Amniotic stem cell (primary cell): Measurements from ENCODE around the gene PDE9A.

ENCODE experiments used
- DNase-seq: peaks from one replicate; lab custom pipeline; 2025; lab: John Stamatoyannopoulos, UW

The PDE9A gene

DNA sequence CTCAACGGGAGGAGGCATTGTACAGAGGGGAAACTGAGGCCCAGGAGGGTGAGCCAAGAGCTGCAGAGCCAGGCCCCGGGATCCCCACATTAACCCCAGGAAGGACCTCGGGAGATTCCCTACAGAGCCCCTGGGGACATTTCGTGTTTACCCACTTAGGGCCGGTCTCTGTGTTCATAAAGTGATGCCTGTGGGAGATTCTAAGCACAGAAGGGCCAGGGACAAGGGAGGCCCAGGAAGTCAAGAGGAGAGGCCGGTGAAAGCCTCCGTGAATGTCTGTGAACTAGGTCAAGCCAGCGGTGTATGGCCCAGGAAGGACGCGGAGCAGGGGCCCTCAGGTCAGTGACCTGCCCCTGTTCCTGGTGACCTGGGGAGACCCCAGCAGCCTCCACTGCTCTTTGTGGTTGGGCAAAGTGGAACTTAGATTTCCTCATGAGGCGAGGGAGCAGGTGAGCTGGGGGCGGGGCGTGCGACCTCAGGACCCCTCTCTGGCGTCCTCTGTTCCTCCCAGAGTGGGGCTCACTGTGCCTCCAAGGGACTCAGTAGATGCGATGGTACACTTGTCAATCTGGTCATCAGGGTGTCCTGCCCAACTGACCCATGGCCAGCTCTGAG, 34.9 kb downstream of the PDE9A start:
- DNase-seq: no peak

DNA sequence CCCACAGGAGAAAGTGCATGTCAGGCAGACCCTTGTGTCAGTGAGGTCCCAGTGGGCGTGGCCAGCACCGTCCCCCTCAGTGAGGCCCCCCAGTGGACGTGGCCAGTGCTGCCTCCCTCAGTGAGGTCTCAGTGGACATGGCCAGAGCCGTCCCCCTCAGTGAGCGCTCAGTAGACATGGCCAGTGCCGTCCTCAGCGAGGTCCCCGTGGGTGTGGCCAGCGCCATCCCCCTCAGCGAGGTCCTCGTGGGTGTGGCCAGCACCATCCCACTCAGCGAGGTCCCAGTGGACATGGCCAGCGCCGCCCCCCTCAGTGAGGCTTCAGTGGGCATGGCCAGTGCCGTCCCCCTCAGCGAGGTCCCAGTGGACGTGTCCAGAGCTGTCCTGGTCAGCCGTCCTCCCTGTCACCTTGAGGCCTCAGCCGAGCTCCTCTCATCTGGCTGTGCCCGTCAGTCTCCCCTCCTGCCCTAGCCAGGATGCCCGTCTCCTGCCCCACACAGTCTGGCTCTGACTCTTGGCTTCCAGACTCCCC, 35.5 kb downstream of the PDE9A start:
- no peak for DNase-seq

DNA sequence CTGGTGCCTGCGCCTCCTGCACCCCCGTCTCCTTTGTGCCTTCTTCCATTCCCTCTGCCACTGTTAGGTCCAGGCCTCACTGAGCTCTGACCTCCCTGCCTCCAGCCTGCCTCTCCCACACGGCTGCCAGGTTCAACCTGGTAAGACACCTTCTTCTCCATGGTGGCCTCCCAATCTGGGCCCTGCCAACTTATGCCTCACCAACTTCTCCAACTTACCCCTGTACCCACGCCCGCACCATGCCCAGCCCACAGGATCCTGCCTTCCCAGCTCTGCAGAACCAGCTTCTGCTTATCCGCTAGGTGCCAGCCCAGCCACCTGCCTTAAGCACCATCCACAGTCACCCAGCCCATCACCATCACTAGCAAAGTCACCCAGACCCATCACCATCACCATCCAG, 37.2 kb downstream of the PDE9A start:
- no peak for DNase-seq

DNA sequence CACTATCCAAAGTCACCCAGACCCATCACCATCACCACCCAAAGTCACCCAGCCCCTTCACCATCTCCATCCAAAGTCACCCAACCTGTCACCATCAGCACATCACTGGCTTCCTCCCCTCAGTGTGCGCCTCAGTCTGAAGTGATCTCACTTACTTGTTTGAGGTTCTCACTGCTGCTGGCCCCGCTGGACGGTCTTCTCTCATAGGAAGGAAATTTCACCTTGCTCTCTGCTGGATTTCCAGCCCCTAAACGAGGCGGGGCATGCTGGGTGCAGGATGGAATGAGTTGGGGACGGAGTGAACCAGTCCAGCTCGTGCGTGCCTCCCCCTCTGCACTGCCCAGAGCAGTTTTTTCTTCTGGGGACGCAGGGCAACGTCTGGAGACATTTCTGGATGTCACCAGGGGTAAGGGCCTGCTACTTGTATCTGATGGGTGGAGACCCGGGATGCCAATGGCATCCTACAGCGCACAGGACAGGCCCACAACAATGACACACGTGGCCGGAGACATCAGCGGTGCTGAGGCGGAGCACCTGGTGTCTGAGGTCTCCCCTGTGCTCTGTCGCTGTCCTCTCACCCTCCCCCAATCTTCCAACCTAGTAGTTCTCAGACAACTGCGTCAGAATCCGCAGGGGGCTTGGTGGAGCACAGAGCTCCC, 38.6 kb downstream of the PDE9A start:
- DNase-seq: no peak

DNA sequence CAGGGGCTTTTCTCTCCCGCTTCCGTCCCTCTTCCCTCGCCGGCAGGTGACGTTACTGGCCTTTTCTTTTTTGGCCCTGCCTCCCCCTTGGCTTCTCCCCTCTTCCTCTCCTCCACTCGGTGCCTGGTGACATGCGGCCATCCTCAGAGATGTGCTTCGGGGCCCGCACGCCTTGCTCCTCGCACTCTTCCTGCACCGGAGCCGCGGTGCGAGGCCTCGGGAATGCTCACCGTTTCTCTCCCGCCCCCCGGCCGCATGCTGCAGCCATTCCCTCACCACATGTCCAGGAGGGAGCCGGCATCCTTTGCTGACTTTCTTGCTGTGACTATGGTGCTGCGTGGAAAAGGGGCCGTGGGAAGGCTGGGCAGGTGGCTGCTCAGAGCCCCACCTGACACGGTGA, 39.3 kb downstream of the PDE9A start:
- no peak for DNase-seq

DNA sequence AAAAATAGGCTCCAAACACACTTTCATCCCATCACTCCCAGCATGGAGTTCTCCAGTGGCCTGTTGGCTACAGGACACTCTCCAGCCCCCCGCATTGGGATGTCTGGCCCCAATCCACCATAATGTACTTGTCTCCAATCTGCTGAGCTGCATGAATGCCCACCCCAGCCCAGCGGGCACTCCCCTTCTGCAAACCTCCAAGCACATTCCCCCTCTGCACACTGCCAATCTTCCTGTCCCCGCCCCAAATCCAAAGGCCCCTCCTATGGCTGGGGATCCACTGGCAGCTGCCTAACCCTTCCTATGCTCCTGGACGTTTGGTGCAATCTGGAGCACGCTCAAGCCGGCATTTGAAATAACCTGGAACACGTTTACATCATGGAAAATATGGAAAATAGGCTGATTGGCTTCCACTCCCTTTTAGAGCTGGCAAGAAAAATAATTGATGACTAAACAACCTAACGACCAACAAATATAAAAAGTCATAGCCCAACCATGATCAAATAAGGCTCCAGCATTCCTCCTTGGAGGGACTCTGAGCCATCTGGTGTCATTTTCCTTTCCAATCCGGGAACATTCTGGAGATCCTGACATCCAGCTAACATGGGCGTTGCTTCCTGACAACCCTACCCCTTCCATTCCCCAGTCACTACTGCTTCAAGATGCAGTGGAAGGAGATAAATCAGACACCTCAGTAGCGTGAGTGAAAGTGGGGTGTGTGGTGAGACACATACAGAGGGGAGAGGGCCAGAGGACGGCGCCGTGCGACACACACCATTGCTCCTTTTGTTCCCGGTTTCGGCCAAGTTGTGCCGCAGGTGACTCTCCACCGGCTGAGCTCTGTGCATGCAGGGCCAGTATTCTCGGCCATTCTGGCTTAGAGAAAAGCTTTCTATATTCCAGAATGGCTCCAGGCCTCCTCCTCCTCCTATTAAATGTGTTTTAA, 41.6 kb downstream of the PDE9A start:
- DNase-seq: no peak

DNA sequence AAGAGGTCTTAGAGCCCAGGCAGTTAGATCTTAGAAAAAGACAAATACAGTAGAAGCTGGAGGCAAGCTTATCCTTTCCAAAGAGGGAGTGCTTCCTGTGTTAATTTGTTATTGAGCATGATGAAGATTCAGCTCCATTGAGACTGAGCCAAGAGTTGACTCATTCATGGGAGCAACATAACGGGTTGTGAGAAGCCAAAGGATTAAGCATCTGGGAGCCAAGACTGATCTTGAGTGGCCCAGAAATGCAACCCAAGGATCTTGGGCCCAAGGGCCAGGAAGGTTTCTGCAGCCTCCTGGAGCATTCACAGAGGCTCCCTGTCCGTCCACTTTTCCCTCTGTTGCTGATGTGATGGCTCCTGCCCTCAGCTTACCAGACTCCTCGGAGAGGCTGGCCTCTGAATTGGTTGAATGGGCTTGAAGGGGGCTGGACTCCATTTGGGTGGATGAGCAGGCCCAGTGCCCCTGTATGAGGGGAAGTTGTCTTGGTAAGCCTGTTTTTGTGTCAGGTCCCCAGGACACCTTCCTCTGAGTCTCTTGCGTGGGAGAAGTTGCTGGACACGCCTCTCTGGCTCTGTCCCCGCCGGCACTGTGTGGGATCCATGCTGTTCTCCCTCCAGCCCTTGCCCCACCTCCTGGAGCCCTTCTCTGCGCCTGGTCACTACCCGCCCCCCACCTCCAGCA, 42.4 kb downstream of the PDE9A start:
- no peak for DNase-seq

DNA sequence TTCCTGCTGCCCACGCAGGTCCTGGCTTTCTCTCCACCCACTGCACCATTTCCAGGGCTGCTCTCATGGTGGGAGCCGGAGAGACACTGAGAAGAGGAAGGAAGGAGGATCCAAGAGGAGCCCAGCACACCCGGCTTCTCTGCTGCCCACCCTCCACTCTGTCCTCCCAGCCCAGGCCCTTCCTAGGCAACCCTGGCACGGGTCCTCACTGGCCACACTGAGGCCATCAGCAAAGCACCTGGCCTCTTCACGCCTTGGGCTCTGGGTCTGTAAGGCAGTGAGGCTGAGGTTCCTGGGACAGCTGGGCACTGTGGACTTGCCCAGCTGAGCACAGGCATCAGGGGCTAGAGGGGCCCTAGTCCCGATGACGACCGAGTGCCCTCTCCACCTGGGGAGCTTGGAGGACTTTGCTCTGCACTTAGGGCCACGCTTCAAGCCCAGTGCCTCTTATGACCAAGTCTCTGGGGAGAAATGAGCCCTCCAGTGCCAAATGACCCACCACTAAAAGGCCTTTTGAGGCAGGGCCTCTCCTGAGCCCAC, 43.1 kb downstream of the PDE9A start:
- no peak for DNase-seq

DNA sequence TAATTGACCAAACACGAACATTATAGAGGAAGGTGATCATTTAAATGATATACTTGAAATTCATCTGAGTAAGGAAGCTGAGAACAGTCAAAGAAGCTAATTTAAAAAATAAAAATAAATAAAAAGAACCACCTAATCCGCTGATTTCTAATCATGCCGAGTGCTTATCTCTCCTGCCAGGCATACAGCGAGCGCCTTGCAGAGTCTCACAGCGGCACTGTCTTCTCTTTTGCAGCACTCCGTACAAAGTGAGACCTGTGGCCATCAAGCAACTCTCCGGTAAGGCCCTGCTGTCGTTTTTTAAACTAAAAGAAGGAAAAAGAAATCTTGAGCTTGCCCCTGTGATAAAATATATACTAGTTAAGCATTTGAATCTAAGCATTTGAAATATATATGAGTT, 45.3 kb downstream of the PDE9A start:
- no peak for DNase-seq

DNA sequence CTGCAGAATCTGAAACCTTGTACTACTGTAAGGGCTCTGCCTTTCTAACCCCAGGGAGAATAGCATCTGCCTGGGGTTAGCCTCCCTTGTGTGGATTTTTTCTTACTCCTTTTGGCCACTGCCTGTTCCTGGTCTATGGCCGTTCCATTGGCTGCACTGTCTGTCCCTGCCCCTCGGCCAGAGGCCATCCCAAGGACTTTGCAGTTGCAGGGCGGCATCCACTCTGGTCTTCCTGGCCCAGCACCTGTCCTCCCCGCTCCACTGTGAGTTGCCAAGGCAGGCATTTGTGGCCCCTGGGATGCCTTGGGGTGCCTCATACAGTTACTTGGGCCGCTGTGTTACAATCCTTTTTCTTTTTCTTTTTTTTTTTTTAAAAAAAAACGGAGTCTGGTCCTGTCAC, 45.8 kb downstream of the PDE9A start:
- DNase-seq: no peak

DNA sequence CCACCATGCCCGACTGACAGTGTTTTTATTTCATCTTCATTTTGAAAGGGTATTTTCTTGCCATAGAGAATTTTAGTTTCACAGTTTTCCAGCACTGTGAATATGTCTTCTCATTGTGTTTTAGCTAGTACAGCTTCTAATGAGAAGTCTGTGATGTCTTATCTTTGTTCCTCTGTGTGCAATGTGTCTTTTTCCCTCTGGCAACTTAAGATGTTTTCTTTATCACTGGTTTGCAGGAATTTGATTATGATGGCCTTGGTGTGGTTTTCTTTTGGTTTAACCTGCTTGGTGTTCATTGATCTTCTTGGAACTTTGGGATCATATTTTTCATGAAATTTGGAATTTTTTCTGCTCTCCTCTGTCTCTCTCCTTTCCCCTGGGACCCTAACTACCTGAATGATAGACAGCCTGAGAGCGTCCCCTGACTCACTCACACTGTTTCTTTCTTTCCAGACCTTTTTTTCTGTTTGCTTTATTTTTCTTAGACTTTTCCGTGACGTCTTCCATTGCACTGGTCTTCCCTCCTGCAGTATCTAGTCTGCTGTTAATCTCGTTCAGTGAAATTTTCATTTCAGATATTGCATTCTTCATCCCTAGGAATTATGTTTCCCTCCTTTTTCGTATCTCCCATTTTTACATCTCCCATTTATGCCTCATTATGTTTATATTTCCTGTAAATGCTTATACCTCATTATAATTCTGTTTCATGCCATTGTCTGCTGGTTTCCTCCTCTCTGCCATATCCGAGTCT, 48.5 kb downstream of the PDE9A start:
- DNase-seq: no peak

DNA sequence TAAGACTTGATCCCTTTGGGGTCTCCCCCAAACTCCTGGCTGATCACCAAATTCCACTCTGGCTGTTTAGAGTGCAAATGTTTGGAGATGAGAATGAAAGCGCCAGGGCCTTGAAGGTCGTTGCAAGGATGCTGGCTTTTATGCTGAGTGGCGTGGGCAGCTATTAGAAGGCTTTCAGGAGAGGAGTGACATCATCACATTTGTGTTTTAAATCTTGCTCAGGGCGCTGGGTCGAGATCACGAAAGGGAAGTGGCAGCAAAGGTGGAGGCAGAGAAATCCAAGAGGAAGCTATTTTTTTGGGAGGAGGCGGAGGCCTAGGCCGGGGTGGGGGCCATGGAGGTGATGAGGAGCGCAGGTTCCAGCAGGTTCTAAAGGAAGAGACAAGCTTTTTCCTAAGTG, 49.3 kb downstream of the PDE9A start:
- DNase-seq: no peak

DNA sequence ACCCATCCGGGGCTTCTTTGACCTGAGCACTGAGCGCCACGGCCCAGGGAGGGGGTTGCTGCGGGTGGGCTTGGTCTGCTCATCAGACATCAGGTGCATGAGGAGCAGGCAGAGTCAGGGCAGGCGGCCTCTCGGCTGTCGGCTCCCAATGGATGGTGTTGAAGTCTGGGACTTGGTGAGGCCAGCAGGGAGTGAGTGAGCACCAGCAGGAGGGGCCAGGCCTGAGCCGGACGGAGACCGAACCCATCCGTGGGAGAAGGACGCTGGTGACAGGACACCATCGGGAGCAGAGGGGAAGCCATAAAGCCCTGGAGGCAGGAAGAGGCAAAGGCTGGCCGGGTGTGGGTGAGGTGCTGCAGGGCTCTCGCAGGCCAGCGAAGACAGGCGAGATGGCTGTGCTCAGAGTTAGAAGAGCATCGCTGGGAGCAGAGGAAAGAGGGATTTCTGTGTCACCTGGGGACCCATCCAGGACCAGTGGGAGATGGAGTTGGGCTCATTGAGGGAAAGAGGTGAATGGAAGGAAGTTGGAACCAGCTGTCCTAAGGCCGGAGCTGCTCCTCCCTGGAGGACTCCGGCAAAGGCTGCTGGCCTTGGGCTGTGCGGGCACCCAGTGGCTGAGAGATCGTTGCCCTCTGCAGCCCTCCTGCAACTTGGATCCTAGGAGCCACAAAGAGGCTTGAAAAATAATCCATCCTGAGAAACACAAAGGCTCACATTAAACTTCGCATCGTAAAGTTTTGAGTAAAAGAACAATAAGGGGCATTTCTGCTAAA, 49.9 kb downstream of the PDE9A start:
- no peak for DNase-seq

DNA sequence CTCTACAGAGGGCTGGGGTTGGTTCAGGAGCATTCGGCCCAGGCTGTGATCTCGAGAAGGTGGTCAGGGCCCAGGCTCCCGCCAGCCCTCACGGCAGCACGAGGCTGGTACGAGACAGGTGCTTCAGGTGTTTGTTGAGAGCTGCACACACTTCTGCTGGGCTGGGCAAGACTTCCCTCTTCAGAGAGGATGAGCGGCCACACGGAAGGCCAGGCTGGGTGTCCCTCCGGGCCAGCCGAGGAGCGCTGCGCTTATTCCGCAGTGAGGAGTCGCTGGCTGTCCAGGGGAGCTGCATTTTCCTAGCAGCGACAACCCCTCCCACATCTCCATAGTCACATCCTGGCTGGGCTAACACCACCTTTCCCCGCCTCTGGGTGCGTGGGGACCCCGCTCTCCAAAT, 50.5 kb downstream of the PDE9A start:
- DNase-seq: no peak

DNA sequence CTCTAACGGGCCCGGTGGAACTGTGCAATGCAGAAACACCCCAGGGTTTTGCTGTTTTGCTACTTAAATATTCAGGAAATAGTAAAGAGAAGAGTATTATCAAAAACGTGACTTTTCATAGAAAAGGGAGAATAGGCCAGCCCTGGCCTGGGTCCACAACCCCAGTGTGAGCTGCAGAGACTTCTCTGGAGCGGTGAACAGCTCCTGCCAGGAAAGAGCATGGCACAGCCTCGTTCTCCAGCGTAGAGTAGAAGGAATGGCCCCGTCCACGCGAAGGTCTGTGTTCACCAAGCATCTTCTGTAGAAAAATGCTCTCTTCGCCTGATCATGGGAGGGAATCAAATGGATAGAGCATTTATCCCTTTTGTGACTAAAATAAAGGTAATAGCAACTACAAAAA, 51.4 kb downstream of the PDE9A start:
- no peak for DNase-seq

DNA sequence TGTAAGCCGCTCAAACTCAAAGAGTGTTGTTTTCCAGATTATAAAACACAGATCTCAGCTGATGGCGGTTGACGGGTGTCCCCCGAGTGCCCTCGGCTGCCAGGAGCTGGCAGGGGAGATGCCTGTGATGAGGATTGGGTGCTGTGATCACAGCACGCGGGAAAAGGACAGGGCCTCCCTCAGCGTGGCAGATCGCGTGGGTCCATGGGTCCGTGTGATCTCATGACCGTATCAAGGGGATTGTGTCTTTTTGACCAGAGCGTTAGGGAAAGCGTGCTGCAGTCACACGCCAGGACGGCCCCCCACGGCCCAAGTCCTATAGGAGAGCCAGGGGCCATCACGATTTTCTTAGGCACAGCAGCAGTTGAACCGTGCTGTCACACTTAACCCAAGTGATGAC, 51.9 kb downstream of the PDE9A start:
- no peak for DNase-seq

DNA sequence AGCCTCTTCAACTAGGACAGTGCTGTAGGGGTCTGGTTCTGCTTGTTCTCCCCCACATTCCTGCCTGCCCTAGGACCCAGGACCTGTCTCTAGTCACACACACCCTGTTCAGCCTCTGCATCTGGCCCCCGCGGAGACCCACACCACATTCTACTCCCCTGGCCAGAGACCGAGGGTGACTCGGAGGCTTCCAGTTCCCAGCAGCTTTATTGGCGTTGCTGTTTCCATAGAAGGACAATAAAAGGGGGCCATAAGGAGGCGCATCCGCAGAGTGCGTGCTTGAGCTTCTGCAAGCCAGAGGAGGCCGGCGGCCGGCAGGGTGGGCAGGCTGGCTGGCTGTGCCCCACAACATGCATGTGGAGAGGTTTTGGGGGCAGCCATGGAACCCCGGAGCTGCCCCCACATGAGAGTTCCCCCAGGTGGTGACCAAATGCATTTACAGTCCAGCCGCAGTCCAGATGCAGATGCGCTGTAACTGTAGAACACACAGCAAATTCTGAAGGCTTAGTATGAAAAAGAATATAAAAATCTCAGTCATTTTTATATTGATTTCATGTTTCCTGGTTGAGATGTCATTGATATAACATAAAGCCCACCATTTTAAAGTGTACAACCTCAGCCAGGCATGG, 52.4 kb downstream of the PDE9A start:
- no peak for DNase-seq

DNA sequence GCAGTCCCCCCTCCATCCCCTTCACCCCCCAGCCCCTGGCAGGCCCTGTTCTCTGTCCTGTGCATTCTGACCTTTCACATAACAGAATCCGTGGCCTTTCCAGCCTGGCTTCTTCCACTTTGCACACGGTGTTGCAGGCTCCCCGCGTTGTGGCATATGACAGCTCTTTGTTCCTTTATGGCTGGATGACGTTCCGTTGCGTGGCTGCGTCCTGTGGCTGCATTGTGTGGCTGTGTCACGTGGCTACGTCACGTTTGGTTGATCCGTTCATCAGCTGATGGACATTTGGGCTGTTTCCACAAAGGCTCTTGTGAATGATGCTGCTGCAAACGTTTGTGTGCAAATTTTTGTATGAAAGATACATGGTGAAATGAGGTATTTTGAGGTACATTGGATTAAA, 53.3 kb downstream of the PDE9A start:
- DNase-seq: no peak

DNA sequence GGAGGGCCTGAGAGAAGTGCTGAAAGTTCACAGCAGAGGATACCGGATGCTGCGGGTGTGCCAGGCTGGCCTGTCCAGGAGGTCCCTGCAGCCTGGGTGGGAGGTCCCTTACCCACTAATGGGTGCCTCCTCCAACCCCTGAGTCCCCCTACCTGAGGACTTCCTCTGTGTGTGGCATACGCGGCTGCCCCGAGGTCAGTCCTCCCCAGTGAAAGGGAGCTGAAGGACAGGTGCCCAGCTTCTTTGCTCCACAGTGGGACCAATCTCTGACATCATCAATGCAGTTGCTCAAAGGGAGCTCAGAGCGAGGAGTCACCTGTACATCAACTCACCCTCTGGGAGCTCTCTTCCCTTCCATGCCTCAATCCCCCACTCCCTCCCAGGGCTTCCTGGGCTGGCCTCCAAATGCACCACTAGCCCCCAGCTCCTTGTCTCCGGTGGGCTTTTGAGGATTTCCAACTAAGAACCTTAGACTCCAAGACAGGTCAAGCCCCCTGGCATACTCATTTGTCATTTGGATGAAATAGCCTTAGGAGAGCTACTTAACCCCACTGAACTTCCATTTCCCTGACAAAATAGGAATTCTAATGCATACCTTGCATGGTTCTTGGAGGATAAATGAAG, 53.9 kb downstream of the PDE9A start:
- DNase-seq: no peak

DNA sequence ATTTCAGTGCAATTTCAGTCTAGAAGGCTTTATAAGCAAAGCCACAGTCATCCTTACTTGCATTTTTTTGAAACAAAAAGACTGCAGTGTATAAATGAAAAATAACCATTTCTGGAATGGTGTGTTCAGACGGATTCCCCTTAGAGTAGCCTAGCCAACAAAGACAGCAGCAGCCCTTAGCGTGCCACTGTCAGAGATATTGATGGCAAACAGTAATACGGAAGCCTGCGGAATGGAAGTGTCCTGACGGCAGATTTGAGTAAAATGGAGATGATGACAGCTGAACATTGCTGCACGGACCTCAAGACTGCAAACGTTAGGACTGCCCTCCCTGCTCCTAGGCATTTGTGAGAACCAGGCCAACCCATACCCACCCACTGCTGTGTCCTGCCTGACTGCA, 54.7 kb downstream of the PDE9A start:
- no peak for DNase-seq
